Thoracic aorta (tissue), 2 donors: ENCODE results near the gene ELOVL5. TPM values are rescaled to one million over a fixed set of nuclear protein-coding genes. Genes with fewer than 3 reads are reported as not detected.

Source experiments
- ATAC-seq: fragments of 150-250 bp; one replicate; pipeline ENCODE4 v1.8.0; 2017; ENCODE audit warnings: low read depth; ENCODE audit not compliant: insufficient number of reproducible peaks, low FRiP score
- DNase-seq: peaks from one replicate; pipeline ENCODE4 v3.0.0-alpha.2; 2020; ENCODE audit warnings: low spot score
- H3K27ac ChIP-seq, 2 donors: fragments of 200-600 bp; sonication (generic); 1 replicate in 1 of 2; 2 replicates in 1 of 2; pipeline ENCODE4 v1.5.1; 2016; ENCODE audit warnings: mild to moderate bottlenecking in 2 of 2, moderate library complexity in 2 of 2
- H3K27me3 ChIP-seq: fragments of 200-600 bp; sonication (generic); replicated peaks from 2 replicates; pipeline ENCODE4 v1.6.0; 2016; ENCODE audit warnings: mild to moderate bottlenecking; ENCODE audit not compliant: insufficient read depth
- H3K36me3 ChIP-seq: fragments of 200-600 bp; sonication (generic); one replicate; pipeline ENCODE4 v1.5.1; 2016
- H3K4me1 ChIP-seq, 2 donors: fragments of 200-600 bp; sonication (generic); 1 replicate in 1 of 2; 2 replicates in 1 of 2; pipeline versions ENCODE4 v1.5.1 to v1.6.0; 2016; ENCODE audit warnings: low read depth in 2 of 2, mild to moderate bottlenecking in 1 of 2; ENCODE audit not compliant: control insufficient read depth in 1 of 2
- H3K4me3 ChIP-seq: fragments of 200-600 bp; sonication (generic); 2 replicates; pipeline ENCODE4 v1.5.1; 2016; ENCODE audit warnings: mild to moderate bottlenecking
- H3K9me3 ChIP-seq: fragments of 200-600 bp; sonication (generic); 2 replicates; pipeline ENCODE4 v1.5.1; 2016
- CTCF ChIP-seq: fragments of 200-600 bp; sonication (generic); IDR thresholded peaks from one replicate; pipeline ENCODE4 v1.5.1; 2019; ENCODE audit warnings: antibody characterized with exemption
- total RNA-seq, 2 donors: library from RNA; depleted of rRNA; stranded (reverse); fragments of >200 nt; gene quantifications; one replicate each; pipeline versions ENCODE4 v1.1.0 to v1.2.3, GENCODE V29; 2016

ELOVL5 gene
- total RNA-seq, 2 donors from 2014 or later, result 61.1 to 86.8 TPM

- ATAC-seq (no peak), DNase-seq (no peak)
- H3K9me3 ChIP-seq, result no peaks in the 10 kb centered on the region
- no peak for TF ChIP-seq CTCF
- no peak overlapping the region for H3K27ac ChIP-seq
- H3K36me3 ChIP-seq, result no peaks in the 10 kb centered on the region
- H3K27me3 ChIP-seq, result no peaks in the 10 kb centered on the region
- H3K4me3 ChIP-seq, result no peak overlapping the region
- H3K4me1 ChIP-seq, result peaks cover 3 to 17% of the 10 kb centered on the region in 2 donors
These were observed 12.7 kb downstream of the ELOVL5 start for GRCh38 chr6:53336070-53336469.

- TF ChIP-seq CTCF, result no peak
- ATAC-seq (no peak), DNase-seq (no peak)
- Histone ChIP-seq H3K9me3 (no peaks in the 10 kb centered on the region), H3K4me3 (no peak overlapping the region), H3K27ac (no peak overlapping the region), H3K27me3 (no peaks in the 10 kb centered on the region), H3K36me3 (no peaks in the 10 kb centered on the region), H3K4me1 (peaks cover 3 to 17% of the 10 kb centered on the region in 2 donors)
These were observed 13.3 kb downstream of the ELOVL5 start for GRCh38 chr6:53335224-53335994.

GRCh38 chr6:53333439-53334408 is 15.0 kb downstream of the ELOVL5 start:
- no peak overlapping the region for H3K4me3 ChIP-seq
- no peak overlapping the region for H3K27ac ChIP-seq
- no peak for ATAC-seq
- no peaks in the 10 kb centered on the region for H3K27me3 ChIP-seq
- TF ChIP-seq CTCF, result no peak
- no peaks in the 10 kb centered on the region for H3K36me3 ChIP-seq
- peaks cover 4 to 20% of the 10 kb centered on the region in 2 donors for H3K4me1 ChIP-seq
- no peaks in the 10 kb centered on the region for H3K9me3 ChIP-seq
- DNase-seq, result no peak

- Histone ChIP-seq H3K4me1 (peaks cover 23 to 31% of the 10 kb centered on the region in 2 donors), H3K36me3 (no peaks in the 10 kb centered on the region), H3K4me3 (no peak overlapping the region), H3K9me3 (no peaks in the 10 kb centered on the region), H3K27me3 (no peaks in the 10 kb centered on the region), H3K27ac (no peak overlapping the region)
- no peak for TF ChIP-seq CTCF
- ATAC-seq, result no peak
- no peak for DNase-seq
These were observed 17.1 kb downstream of the ELOVL5 start for GRCh38 chr6:53331678-53332077.

GRCh38 chr6:53330137-53330536 is 18.6 kb downstream of the ELOVL5 start:
- ATAC-seq (no peak), DNase-seq (no peak)
- no peaks in the 10 kb centered on the region for H3K9me3 ChIP-seq
- H3K27ac ChIP-seq, result no peak overlapping the region
- H3K4me1 ChIP-seq, result peaks cover 28 to 33% of the 10 kb centered on the region in 2 donors
- no peaks in the 10 kb centered on the region for H3K36me3 ChIP-seq
- H3K4me3 ChIP-seq, result no peak overlapping the region
- TF ChIP-seq CTCF, result no peak
- no peaks in the 10 kb centered on the region for H3K27me3 ChIP-seq
